SU-DHL-6 (cell line): ENCODE measurements around the gene SYK.

Experiments used
- CTCF ChIP-seq: fragments of 200-600 bp; sonication (generic); IDR thresholded peaks from one replicate; pipeline ENCODE4 v1.5.1; 2017; ENCODE audit warnings: antibody characterized with exemption, mild to moderate bottlenecking, low read length, moderate library complexity; ENCODE audit not compliant: insufficient read depth, poor library complexity, severe bottlenecking
- EZH2phosphoT487 ChIP-seq: fragments of 200-600 bp; sonication (generic), shearing (Covaris generic); conservative IDR thresholded peaks from 2 replicates; pipeline ENCODE4 v1.6.1; 2018; ENCODE audit warnings: mild to moderate bottlenecking, antibody characterized with exemption, low read length, moderate library complexity, mixed read lengths

GRCh38 chr9:90880066-90880465, 78.4 kb downstream of the SYK start:
- no peak for TF ChIP-seq CTCF
- TF ChIP-seq EZH2phosphoT487, result no peak
